Osteocyte (in vitro differentiated cells): Measurements from ENCODE around the gene WDR64. TPM values are rescaled to one million over a fixed set of nuclear protein-coding genes. Genes with fewer than 3 reads are reported as not detected.

Experiments used
- DNase-seq: peaks from one replicate; pipeline ENCODE4 v3.0.0; 2021; ENCODE audit warnings: mixed read lengths; ENCODE audit not compliant: unreplicated experiment; ENCODE audit errors: extremely low spot score
- H3K27ac Mint-ChIP-seq: one replicate; pipeline ENCODE4 v1.8.0; 2021; ENCODE audit warnings: mild to moderate bottlenecking, mixed read lengths; ENCODE audit not compliant: unreplicated experiment
- H3K27me3 Mint-ChIP-seq: one replicate; pipeline ENCODE4 v1.8.0; 2021; ENCODE audit warnings: mixed read lengths; ENCODE audit not compliant: unreplicated experiment
- H3K36me3 Mint-ChIP-seq: one replicate; pipeline ENCODE4 v1.8.0; 2021; ENCODE audit warnings: mixed read lengths; ENCODE audit not compliant: unreplicated experiment
- H3K4me1 Mint-ChIP-seq: one replicate; pipeline ENCODE4 v1.8.0; 2021; ENCODE audit warnings: mixed read lengths; ENCODE audit not compliant: unreplicated experiment
- H3K4me3 Mint-ChIP-seq: one replicate; pipeline ENCODE4 v1.8.0; 2021; ENCODE audit warnings: mild to moderate bottlenecking, moderate library complexity, mixed read lengths; ENCODE audit not compliant: unreplicated experiment
- H3K9me3 Mint-ChIP-seq: one replicate; pipeline ENCODE4 v1.8.0; 2021; ENCODE audit warnings: mixed read lengths; ENCODE audit not compliant: unreplicated experiment
- CTCF ChIP-seq: fragments of 200-600 bp; sonication (generic); IDR thresholded peaks from 2 replicates; pipeline ENCODE4 v1.5.0; 2021; ENCODE audit warnings: antibody characterized with exemption, mild to moderate bottlenecking, moderate library complexity
- total RNA-seq: library from RNA; stranded (reverse); gene quantifications from 2 replicates; pipeline ENCODE4 v1.2.1, GENCODE V29; 2021

WDR64 gene
- total RNA-seq, 1 donor from 2014 or later, result not detected

- H3K27me3 Mint-ChIP-seq, result peaks cover 52% of the 10 kb centered on the region
Observed at GRCh38 chr1:241738284-241739078, 86.4 kb downstream of the WDR64 start.

GRCh38 chr1:241742084-241742483 is 90.0 kb downstream of the WDR64 start:
- Mint-ChIP-seq H3K27ac (no peak overlapping the region), H3K9me3 (no peaks in the 10 kb centered on the region), H3K27me3 (peaks cover 35% of the 10 kb centered on the region), H3K36me3 (no peaks in the 10 kb centered on the region), H3K4me3 (no peak overlapping the region), H3K4me1 (no peaks in the 10 kb centered on the region)
- no peak for DNase-seq
- TF ChIP-seq CTCF, result no peak

More at GRCh38 chr1:241738284-241739078, 86.4 kb downstream of the WDR64 start:
- DNase-seq, result no peak
- Mint-ChIP-seq H3K27ac (no peak overlapping the region), H3K4me1 (no peaks in the 10 kb centered on the region), H3K4me3 (no peak overlapping the region), H3K9me3 (no peaks in the 10 kb centered on the region), H3K36me3 (no peaks in the 10 kb centered on the region)
- TF ChIP-seq CTCF, result no peak

GRCh38 chr1:241744591-241744990 is 92.5 kb downstream of the WDR64 start:
- TF ChIP-seq CTCF, result no peak
- Mint-ChIP-seq H3K9me3 (no peaks in the 10 kb centered on the region), H3K27ac (no peak overlapping the region), H3K27me3 (peaks cover 20% of the 10 kb centered on the region), H3K4me3 (no peak overlapping the region), H3K4me1 (no peaks in the 10 kb centered on the region), H3K36me3 (no peaks in the 10 kb centered on the region)
- no peak for DNase-seq

- DNase-seq, result no peak
- no peak overlapping the region for H3K27ac Mint-ChIP-seq
- H3K9me3 Mint-ChIP-seq, result no peaks in the 10 kb centered on the region
- no peak for TF ChIP-seq CTCF
- no peaks in the 10 kb centered on the region for H3K36me3 Mint-ChIP-seq
- H3K4me1 Mint-ChIP-seq, result no peaks in the 10 kb centered on the region
- H3K27me3 Mint-ChIP-seq, result peaks cover 9% of the 10 kb centered on the region
- H3K4me3 Mint-ChIP-seq, result no peak overlapping the region
Observed at GRCh38 chr1:241747992-241748391, 95.9 kb downstream of the WDR64 start.

- DNase-seq, result no peak
- TF ChIP-seq CTCF, result no peak
- no peak overlapping the region for H3K27ac Mint-ChIP-seq
- no peaks in the 10 kb centered on the region for H3K9me3 Mint-ChIP-seq
- peaks cover 9% of the 10 kb centered on the region for H3K27me3 Mint-ChIP-seq
- H3K4me3 Mint-ChIP-seq, result no peak overlapping the region
- H3K36me3 Mint-ChIP-seq, result no peaks in the 10 kb centered on the region
- H3K4me1 Mint-ChIP-seq, result no peaks in the 10 kb centered on the region
Observed at GRCh38 chr1:241749041-241749944, 97.2 kb downstream of the WDR64 start.
